GM19025 (cell line): Measurements from ENCODE around the gene PIP5KL1.

Source experiments
- ATAC-seq: cut with Tn5 transposase; IDR thresholded peaks from one replicate; pipeline ENCODE4 v1.9.1; 2021; ENCODE audit warnings: mild to moderate bottlenecking, low read depth, moderate library complexity; ENCODE audit not compliant: unreplicated experiment

The PIP5KL1 gene

DNA sequence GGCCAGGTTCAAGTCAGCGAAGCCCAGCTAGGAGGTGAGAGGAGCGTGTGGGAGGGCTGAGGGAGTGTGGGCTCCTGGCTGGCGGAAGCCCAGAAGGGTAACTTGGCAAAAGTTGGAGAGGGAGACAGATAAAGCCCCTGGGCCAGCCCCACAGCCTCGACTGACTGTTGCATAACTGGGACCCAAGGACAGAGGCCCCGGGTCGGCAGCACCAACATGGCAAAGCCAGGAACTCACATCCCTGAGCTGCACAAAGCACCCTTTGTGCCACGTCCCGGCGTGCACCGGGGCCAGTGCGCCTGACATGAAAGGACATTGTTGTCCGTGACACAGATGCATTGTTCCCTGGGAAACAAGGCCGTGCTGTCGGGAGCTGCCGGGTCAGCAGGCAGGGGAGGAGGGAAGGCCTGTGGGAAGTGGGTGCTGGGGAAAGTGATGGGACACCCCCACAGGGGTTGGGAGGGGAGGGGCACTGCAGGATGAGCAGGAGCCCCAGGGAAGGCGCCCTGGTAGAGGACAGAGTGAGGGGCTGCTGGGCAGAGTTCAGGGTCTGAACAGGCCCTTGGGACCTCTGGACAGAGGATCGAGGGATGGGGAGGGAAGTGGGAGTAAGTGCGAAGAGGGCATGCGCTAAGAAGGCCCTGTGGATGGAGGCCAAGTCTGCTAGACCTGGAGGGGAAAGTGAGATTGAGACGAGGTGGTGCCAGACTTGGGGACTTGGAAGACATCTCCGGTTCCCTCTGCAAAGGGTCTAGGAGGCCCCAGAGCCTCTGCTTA is 20.1 kb upstream of the PIP5KL1 start:
- no peak for ATAC-seq

GRCh38 chr9:127949827-127950512 is 19.4 kb upstream of the PIP5KL1 start:
- ATAC-seq = no peak

DNA sequence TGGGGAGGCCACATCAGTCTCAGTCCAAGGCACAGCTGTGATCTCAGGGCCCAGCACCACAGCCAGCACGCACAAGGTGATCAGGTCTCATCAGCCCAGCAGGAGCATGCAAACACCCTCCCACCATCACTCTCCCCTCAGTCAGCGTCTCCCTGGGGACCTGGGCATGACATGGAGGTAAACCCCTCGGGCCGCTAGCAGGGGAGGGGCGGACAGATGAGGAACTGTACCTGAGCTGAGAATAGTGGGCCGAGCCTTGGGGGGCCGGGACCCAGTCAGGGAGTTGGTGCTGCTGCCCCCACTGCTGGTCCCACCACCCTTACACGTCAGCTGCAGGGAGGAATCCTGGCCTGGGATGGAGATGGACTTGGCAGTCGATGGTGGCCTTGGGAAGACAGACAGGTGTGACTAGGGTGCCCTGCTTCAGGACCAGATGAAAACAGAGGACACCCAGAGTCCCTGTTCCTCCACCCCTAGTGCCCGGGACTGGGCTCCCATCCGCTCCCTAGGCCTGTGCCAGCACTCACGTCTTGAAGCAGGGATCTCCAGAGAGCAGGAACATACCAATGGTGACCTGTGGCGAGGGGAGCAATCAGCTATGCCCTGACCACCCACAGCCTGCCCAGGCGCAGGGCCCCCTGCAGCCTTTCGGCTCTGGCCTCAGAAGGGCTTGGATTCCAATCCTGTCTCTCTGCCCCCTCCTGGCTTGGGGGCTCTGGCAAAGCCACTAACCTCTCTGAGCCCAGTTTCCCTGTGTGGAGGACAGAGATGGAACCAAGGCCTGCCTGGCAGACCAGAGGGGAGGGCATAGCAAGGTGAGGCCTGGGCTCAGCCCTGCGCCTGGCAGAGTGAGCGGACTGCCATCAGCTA is 17.5 kb upstream of the PIP5KL1 start:
- ATAC-seq = no peak

DNA sequence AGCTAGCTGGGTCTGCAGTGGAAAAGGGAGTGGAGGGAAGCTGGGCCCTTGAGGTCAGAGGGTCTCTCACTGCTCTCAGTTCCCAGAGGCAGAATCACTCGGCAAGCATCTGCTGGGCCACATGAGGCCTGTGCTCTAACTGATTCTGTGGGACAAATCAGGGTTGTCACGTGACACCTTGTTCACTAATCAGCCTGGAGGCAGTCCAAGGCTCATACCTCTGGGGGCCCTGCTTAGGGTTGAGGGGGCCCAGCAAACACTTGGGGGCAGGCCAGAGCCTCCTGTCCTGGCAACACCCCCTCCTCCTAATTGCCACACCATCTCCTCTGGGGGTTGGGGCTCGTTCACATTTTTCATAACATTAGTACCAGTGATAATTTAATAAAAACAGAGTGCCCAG is 16.2 kb upstream of the PIP5KL1 start:
- no peak for ATAC-seq

GRCh38 chr9:127945942-127946341 is 15.4 kb upstream of the PIP5KL1 start:
- ATAC-seq = no peak

- ATAC-seq = no peak
Measured at GRCh38 chr9:127945338-127945737, 14.8 kb upstream of the PIP5KL1 start.

DNA sequence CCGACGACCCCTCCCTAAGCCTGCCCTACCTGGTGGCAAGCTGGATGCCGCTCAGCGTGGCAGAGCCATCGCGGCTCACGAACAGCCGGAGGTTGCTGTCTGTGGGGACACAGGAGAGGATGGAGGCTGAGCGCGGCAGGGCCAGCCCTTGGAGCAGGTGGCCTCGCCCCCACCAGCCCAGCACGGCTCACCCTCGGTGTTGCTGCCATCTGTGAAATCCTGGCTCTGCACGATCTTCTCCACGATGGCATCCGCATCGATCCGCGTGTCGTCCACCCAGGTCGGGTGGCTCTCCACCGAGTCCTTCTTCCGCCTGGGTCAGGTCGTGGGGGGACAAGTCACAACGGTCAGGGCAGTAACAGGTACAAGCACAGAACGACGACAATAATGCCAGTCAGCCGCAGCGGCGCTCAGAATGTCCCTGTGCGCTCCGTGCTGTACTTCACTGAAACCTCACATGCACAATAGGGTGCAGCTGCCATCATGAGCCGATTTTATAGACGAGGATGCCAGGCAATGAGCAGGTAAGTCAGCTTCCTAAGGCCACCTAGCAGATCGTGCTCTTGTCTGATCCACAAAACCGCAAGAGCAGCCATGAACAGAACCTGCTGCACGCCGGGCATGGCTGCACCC is 14.1 kb upstream of the PIP5KL1 start:
- ATAC-seq = no peak

GRCh38 chr9:127943731-127944144 is 13.2 kb upstream of the PIP5KL1 start:
- ATAC-seq = no peak

GRCh38 chr9:127943011-127943662 is 12.6 kb upstream of the PIP5KL1 start:
- no peak for ATAC-seq

DNA sequence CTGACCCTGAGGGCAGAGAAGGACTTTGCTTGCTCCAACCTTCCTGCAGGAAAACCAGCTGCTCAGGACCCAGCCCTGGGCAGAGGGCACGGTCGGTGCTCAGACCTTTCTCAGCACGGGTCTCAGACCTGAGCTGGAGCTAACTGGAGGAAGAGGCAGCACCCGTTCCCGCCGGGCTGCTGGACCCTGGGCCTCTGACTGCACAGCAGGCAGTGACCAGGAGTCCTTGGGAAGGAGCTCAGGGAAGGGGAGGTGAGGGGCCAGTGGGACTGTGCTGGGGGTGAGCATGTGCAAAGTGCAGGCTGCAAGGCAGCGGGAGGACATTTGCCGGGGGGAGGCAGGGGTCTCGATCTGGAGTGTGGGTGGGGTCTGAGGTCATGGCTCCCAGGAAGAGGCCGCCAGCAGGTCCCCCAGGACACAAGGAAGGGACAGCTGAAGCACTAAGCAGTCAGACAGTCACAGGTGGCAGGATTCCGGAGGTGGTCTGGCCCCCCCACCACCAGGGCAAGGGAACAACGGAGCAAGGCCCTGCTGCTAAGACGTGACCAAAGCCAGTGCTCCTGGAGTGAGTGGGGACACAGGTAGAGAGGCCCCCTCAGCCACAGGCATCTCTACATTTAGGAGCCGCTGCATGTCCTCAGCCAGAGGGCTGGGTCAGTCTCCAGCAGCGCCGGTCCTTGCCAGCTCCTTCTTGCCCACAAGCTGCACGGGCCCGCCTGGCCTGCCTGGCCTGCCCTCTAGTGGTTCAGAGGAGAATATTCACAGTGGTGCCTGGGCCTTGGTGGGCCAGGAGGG is 11.8 kb upstream of the PIP5KL1 start:
- ATAC-seq = no peak

- ATAC-seq = no peak
Measured at GRCh38 chr9:127941961-127942215, 11.3 kb upstream of the PIP5KL1 start.

- ATAC-seq = no peak
Measured at GRCh38 chr9:127941062-127941960, 10.7 kb upstream of the PIP5KL1 start.

DNA sequence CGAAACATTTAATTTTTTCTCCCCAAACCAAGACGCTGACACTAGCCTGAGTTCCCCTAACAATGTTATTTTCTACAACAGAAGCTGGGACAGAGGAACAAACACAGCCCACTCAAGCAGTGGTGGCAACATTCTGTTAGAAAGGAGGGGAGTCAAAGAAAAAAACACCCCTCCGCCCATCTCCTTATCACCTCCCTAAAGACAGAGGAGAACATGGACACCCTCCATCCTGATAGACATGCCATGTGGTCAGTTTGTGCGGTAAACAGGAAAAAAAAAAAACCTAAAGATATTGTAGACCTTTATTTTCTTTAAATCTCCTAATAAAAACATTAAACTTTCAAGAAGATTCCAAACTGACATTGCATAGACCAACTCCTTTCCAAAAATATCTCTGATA is 10.0 kb upstream of the PIP5KL1 start:
- ATAC-seq = no peak

GRCh38 chr9:127938298-127938690 is 7.7 kb upstream of the PIP5KL1 start:
- no peak for ATAC-seq

- ATAC-seq = peak; percentile 95
Measured at GRCh38 chr9:127937388-127938297, 7.1 kb upstream of the PIP5KL1 start, which contains the start of gene DPM2. Gene DPM2 (minus strand): TSS chr9:127937854. CDS start chr9:127937820, 34 bp downstream.

DNA sequence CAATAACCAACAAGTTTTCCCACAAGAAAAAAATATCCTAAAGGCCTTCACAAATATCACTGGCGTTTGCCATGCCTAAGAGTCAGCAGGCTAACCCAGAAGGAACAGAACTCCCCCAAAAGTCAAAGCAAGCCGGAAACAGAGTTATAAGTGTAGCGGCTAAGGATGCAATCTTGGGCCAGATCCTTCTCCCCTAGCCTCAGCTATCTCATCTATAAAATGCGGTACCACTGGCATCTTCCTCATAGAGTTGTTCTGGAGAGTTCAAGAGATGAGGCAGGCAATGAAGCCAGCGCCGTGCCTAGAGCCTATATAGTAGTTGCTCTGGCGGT is 6.4 kb upstream of the PIP5KL1 start:
- no peak for ATAC-seq

DNA sequence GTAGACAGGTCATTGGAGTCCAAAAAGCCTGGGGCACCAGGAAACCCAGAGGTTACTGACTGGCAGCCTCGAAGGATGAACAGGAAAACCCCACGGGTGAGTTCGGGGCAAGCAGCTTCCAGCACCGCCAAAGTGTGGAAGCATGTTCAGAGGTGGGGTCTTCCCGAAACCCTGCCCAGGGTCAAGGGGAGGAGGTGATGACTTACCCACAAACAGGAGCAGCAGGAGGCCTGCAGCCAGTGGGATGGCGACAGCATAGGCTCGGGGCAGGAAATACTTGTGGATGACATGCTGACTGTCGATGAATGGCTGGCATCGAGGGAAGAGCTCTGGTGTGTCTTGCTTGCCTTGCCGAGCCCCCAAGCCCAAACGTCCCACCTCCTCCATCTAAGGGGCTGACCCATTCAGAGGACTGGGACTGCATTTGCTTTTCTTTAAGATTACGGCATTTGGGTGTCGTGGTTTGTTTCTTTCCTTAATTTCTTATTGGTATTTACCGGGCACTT is 5.8 kb upstream of the PIP5KL1 start:
- ATAC-seq = no peak
